ENCODE measurements around the gene SLC45A2. TPM values are rescaled to one million over a fixed set of nuclear protein-coding genes. Genes with fewer than 3 reads are reported as not detected.
A peak's percentile ranks its signal among the peaks of the same experiment; 100 is the strongest.

The SLC45A2 gene
- total RNA-seq, 1 experiment from 2014 or later: not detected

DNA sequence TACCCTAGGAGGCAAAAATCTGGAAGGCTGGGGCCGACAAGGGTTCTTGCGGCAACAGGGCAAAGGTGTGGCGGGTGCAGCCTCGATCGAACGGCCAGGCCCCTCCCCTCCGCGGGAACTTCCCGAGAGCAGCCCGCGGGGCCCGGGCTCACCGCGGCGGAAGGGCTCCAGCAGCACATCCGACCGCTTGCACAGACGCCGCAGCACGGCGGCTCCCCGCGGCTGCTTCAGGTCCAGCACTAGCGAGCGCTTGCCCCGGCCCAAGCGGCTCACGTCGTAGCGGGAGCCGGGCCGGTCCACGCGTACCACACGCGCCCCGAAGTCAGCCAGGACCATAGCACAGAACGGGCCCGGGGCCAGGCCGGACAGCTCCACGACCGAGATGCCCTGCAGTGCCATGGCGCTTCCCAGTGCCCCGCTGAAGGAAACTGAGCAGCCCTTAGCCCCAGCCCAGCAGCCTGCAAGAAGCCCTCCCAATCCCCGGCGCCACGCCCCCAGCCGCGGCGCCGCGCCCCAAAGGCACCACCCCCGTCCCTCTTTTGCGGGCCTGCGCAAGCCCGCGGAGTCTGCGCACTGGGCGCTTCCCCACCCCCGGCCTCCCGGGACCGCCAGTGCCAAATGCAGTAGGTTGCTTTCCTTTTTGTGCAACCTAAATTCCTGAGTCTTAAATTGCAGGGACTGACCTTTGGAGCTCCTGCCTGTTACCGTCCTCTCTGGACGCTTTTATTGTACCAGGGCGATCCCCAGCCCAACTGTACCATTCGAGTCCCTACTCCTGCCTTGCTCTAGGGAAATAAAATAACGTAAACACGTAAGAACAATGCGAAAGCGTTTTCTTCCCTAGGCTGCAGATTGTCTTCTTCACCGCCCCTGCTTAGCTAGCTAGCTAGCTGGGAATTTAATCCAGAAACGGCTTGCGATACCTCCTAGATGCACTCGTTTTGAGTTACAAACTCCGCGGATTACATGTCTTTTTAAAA, 23.4 kb upstream of the SLC45A2 start, which contains the start of gene AMACR (continued):
- TF ChIP-seq ZBTB43 (CRISPR knock-in tag; IDR thresholded peaks at IDR 0.05) (peak; percentile 54; the same call in 1 of the 2 replicates), ERG (CRISPR knock-in tag; IDR thresholded peaks at IDR 0.05) (no peak), ZNF121 (CRISPR knock-in tag; IDR thresholded peaks at IDR 0.05) (peak; percentile 51; the same call in 1 of the 2 replicates), ZNF423 (CRISPR knock-in tag; IDR thresholded peaks at IDR 0.05) (no peak), CREM (CRISPR knock-in tag; IDR thresholded peaks at IDR 0.05) (peak; percentile 41; the same call in 1 of the 2 replicates), OVOL2 (CRISPR knock-in tag; IDR thresholded peaks at IDR 0.05; ENCODE audit: borderline replicate concordance) (no peak), ZMAT4 (CRISPR knock-in tag; IDR thresholded peaks at IDR 0.05) (no peak), ARID4B (CRISPR knock-in tag; IDR thresholded peaks at IDR 0.05; ENCODE audit: borderline replicate concordance) (peak; percentile 66; the same call in 1 of the 2 replicates), ELF4 (CRISPR knock-in tag; IDR thresholded peaks at IDR 0.05; ENCODE audit: low read depth) (no peak), FOXP1 (CRISPR knock-in tag; IDR thresholded peaks at IDR 0.05; ENCODE audit: borderline replicate concordance) (peak; percentile 88; the same call in 1 of the 2 replicates), ZNF232 (CRISPR knock-in tag; IDR thresholded peaks at IDR 0.05) (no peak), GRHL2 (CRISPR knock-in tag; IDR thresholded peaks at IDR 0.05; ENCODE audit: insufficient replicate concordance, severe bottlenecking) (no peak), RELA (CRISPR knock-in tag; IDR thresholded peaks at IDR 0.05; ENCODE audit: borderline replicate concordance) (no peak), ZNF396 (CRISPR knock-in tag; IDR thresholded peaks at IDR 0.05; ENCODE audit: borderline replicate concordance) (no peak), EMX1 (CRISPR knock-in tag; IDR thresholded peaks at IDR 0.05) (no peak), FOXJ3 (CRISPR knock-in tag; IDR thresholded peaks at IDR 0.05; ENCODE audit: borderline replicate concordance) (no peak), JUN (CRISPR knock-in tag; IDR thresholded peaks at IDR 0.05) (no peak; the same call in 1 of the 2 replicates), ZNF138 (CRISPR knock-in tag; conservative IDR thresholded peaks at IDR 0.05) (0 out of 2 replicates have a peak, but pooled peaks have one; percentile 40), ZNF425 (CRISPR knock-in tag; conservative IDR thresholded peaks at IDR 0.05) (no peak), ATF1 (CRISPR knock-in tag; IDR thresholded peaks at IDR 0.05) (peak; percentile 58; the same call in 1 of the 2 replicates)
- TF ChIP-seq, protein P1, sequence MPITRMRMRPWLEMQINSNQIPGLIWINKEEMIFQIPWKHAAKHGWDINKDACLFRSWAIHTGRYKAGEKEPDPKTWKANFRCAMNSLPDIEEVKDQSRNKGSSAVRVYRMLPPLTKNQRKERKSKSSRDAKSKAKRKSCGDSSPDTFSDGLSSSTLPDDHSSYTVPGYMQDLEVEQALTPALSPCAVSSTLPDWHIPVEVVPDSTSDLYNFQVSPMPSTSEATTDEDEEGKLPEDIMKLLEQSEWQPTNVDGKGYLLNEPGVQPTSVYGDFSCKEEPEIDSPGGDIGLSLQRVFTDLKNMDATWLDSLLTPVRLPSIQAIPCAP (CRISPR knock-in tag; IDR thresholded peaks at IDR 0.05): no peak
- TF ChIP-seq, protein P2, sequence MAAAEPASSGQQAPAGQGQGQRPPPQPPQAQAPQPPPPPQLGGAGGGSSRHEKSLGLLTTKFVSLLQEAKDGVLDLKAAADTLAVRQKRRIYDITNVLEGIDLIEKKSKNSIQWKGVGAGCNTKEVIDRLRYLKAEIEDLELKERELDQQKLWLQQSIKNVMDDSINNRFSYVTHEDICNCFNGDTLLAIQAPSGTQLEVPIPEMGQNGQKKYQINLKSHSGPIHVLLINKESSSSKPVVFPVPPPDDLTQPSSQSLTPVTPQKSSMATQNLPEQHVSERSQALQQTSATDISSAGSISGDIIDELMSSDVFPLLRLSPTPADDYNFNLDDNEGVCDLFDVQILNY (CRISPR knock-in tag; IDR thresholded peaks at IDR 0.05): peak; percentile 60; the same call in 1 of the 2 replicates
- TF ChIP-seq, protein P3, sequence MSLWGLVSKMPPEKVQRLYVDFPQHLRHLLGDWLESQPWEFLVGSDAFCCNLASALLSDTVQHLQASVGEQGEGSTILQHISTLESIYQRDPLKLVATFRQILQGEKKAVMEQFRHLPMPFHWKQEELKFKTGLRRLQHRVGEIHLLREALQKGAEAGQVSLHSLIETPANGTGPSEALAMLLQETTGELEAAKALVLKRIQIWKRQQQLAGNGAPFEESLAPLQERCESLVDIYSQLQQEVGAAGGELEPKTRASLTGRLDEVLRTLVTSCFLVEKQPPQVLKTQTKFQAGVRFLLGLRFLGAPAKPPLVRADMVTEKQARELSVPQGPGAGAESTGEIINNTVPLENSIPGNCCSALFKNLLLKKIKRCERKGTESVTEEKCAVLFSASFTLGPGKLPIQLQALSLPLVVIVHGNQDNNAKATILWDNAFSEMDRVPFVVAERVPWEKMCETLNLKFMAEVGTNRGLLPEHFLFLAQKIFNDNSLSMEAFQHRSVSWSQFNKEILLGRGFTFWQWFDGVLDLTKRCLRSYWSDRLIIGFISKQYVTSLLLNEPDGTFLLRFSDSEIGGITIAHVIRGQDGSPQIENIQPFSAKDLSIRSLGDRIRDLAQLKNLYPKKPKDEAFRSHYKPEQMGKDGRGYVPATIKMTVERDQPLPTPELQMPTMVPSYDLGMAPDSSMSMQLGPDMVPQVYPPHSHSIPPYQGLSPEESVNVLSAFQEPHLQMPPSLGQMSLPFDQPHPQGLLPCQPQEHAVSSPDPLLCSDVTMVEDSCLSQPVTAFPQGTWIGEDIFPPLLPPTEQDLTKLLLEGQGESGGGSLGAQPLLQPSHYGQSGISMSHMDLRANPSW (CRISPR knock-in tag; conservative IDR thresholded peaks at IDR 0.05; ENCODE audit: low read depth): no peak

Measured in WTC11 (cell line).